ENCODE measurements around the gene ICAM4. TPM values are rescaled to one million over a fixed set of nuclear protein-coding genes. Genes with fewer than 3 reads are reported as not detected.
A peak's percentile ranks its signal among the peaks of the same experiment; 100 is the strongest.

Gene ICAM4
- total and polyA plus RNA-seq, 2 of the 8 experiments (the other 6 are each of a cell fraction or from before 2014, with no cell fraction given), result 1.5 to 4.1 TPM

GRCh38 chr19:10332965-10333757 is 46.4 kb downstream of the ICAM4 start, which contains the start of gene RAVER1 (continued):
- no peak for TF ChIP-seq GABPA (IDR thresholded peaks at IDR 0.05; ENCODE audit: borderline replicate concordance, insufficient read depth, low read length)
- TF ChIP-seq RBBP5 (IDR thresholded peaks at IDR 0.05; ENCODE audit: borderline replicate concordance, low read depth, low read length), result peak; percentile 83
- no peak for TF ChIP-seq NANOG (IDR thresholded peaks at IDR 0.05; ENCODE audit: insufficient read depth, low read depth, low read length, poor library complexity, severe bottlenecking)
- peak; percentile 72; the same call in 1 of the 2 replicates for TF ChIP-seq TBP (IDR thresholded peaks at IDR 0.05; ENCODE audit: low read depth, low read length)
- TF ChIP-seq CTBP2 (IDR thresholded peaks at IDR 0.05; ENCODE audit: borderline replicate concordance, insufficient read depth, insufficient read length, low read length), result no peak
- TF ChIP-seq ATF3 (IDR thresholded peaks at IDR 0.05; ENCODE audit: insufficient read depth, low read depth, low read length), result no peak
- TF ChIP-seq GTF2F1 (IDR thresholded peaks at IDR 0.05; ENCODE audit: borderline replicate concordance, low read depth, low read length), result no peak
- no peak; the same call in 1 of the 2 replicates for TF ChIP-seq KDM1A (IDR thresholded peaks at IDR 0.05; ENCODE audit: borderline replicate concordance, low read length)
- TF ChIP-seq CREB1 (IDR thresholded peaks at IDR 0.05), result no peak; the same call in 1 of the 2 replicates
- TF ChIP-seq SRF (IDR thresholded peaks at IDR 0.05; ENCODE audit: low read depth, low read length), result no peak
- no peak for TF ChIP-seq SP4 (IDR thresholded peaks at IDR 0.05; ENCODE audit: low read length)
